MV-4-11 (cell line): ENCODE measurements around the gene TMEM37.

Experiments
- DNase-seq: peaks from one replicate; lab custom pipeline; 2025; lab: John Stamatoyannopoulos, UW

Gene TMEM37

GRCh38 chr2:119478978-119479295, 47.3 kb downstream of the TMEM37 start:
- DNase-seq, result no peak

GRCh38 chr2:119480184-119480583, 48.5 kb downstream of the TMEM37 start:
- DNase-seq, result no peak

GRCh38 chr2:119480718-119481142, 49.1 kb downstream of the TMEM37 start:
- DNase-seq, result no peak

GRCh38 chr2:119481501-119482455, 50.1 kb downstream of the TMEM37 start:
- DNase-seq, result no peak

GRCh38 chr2:119482481-119483394, 51.1 kb downstream of the TMEM37 start:
- DNase-seq, result peak; percentile 87

- no peak for DNase-seq
Measured at GRCh38 chr2:119483395-119483753, 51.7 kb downstream of the TMEM37 start.

DNA sequence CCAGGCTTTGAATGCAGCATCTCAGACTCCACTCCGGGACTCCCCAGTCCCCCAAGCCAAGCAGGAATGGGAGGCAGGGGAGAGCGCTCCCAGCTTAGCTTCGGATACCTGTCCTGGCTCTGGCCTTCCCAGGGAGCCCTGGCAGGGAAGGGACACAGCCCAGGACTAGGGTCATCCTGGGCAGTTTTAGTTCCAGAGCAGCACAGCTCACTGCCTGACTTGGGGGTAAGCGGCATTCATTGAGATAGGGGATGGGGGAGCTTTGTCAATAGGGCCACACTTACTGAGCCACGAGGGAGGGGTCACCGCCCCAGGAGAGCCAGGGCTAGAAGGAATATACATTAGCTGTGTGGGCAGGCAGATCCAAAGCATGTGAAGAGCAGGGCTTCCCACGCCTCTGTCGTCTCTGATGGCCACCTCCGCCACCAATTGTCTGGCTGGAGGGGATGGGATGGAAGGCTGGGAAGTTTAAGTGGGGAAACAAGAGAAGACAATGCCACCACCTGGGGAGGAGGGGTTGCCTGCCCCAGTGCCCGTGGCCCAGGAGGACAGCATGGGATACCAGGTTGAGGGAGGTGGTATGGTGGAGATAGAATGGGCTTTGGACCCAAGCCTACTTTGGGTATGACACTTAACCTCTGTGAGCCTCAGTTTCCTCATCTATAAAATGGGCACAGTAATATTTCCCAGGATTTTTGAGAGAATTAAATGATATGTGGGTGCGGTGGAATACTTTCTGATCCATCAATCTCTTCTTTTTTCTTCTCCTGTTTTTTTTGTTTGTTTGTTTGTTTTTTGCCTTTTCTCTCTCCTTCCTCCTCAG, 52.5 kb downstream of the TMEM37 start:
- DNase-seq, result no peak

DNA sequence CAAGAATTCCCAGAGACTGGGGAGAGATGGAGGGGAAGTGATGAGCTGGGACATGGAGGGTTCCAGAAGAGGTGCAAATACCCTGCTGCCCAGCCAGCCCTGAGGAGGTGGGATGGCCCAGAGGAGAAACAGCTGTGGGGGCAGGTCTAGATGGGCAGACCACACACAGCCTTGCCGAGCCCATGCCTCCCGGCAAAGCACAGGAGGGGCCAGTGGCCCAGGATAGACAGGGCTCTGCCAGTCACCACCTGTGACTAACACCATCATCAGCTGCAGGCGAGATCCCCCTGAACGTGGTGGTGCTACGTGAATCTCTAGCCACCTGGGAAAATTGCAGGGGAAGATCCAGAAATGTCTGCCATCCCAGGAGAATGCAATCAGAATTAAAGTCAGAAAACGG, 53.2 kb downstream of the TMEM37 start:
- no peak for DNase-seq

DNA sequence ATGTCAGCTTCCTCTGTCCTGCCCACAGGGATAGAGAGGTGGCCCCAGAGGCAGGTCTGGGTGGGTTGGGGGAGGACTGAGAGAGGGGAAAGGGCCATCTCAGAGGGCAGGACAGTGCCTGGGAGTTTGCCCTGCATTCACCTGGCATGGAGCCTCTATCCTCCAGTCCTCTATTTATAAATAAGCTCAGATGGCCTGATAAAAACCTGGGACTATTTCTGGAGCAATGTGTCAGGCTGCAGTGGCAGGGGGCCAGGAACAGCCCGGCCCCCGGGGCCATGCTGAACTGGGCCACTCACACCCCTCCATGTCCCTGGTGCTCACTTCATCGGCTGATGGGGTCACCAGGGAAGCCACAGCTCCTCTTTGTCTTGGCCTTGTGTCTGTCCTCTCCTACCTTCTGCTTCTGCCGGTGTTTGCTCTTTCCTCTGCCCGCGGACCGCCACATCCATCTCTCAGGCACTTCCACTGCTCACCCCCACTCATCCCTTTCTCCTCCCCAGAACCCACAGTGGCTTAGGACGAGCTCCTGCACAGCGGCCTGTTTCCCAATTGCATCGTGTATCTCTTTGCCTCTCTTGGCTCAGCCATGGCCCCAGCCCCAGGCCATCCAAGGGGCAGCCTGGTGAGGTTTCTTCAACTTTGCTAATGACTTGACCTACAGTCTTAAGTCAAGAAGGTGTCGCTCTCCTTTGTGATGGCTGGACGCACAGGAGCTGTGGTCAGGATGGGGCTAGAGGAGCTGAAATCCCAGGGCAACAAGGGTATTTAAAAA, 53.9 kb downstream of the TMEM37 start:
- no peak for DNase-seq

GRCh38 chr2:119486196-119486827, 54.7 kb downstream of the TMEM37 start:
- no peak for DNase-seq

DNA sequence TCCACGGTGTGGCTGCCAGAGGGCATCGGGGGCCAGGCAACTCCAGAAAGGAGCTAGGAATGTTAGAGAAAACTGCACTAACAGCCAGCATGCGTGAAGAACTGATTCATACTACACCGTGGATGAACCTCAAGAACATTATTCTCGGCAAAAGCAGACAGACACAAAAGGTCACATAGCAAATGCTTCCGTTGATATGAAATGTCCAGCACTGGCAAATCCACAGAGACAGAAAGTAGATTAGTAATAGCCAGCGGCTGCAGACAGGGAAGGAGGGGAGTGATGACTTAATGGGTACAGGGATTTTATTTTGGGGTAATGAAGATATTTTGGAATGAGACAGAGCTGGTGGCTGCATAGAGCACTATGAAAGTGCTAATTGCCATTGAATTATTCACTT, 55.2 kb downstream of the TMEM37 start:
- DNase-seq, result no peak

DNA sequence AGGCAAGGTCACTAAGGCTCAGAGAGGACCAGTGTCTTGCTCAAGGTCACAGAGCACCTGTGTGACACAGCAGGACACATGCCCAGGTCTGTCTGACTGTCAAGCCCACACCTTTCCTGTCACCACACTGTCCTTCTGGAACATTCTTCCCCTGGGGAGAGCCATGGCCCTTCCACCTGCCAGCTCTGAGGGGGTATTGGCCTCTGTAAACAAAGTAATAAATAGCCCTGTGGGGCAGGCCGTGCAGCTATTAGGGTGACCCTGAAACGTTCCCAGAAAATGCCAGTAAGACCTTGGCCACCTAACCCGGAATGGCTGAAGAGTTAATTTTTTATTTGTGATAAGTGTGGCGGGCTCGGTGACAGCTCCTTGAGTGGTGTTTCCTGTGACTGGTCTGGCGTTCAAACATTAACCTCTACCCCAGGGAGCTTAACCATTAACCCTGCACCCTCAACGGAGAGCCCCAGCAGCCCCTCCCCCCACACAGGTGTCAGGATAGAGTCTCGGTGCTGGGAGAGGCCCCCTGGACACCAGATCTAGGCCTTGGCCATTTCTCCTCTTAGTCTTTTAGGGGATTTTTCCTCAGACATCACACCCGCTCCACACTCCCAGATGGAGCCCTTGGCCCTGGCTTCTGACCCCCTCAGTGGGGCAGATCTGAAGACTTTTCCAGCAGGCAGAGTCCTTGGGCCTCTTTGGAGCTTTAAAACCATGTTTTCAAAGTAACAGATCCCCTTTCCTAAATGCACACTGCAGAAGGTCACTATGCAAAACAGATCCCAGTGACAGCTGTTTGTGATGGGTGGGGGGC, 56.0 kb downstream of the TMEM37 start:
- DNase-seq, result no peak
